Measurements from ENCODE around the gene UBAP2L. TPM values are rescaled to one million over a fixed set of nuclear protein-coding genes. Genes with fewer than 3 reads are reported as not detected.
A peak's percentile ranks its signal among the peaks of the same experiment; 100 is the strongest.

The UBAP2L gene, protein sequence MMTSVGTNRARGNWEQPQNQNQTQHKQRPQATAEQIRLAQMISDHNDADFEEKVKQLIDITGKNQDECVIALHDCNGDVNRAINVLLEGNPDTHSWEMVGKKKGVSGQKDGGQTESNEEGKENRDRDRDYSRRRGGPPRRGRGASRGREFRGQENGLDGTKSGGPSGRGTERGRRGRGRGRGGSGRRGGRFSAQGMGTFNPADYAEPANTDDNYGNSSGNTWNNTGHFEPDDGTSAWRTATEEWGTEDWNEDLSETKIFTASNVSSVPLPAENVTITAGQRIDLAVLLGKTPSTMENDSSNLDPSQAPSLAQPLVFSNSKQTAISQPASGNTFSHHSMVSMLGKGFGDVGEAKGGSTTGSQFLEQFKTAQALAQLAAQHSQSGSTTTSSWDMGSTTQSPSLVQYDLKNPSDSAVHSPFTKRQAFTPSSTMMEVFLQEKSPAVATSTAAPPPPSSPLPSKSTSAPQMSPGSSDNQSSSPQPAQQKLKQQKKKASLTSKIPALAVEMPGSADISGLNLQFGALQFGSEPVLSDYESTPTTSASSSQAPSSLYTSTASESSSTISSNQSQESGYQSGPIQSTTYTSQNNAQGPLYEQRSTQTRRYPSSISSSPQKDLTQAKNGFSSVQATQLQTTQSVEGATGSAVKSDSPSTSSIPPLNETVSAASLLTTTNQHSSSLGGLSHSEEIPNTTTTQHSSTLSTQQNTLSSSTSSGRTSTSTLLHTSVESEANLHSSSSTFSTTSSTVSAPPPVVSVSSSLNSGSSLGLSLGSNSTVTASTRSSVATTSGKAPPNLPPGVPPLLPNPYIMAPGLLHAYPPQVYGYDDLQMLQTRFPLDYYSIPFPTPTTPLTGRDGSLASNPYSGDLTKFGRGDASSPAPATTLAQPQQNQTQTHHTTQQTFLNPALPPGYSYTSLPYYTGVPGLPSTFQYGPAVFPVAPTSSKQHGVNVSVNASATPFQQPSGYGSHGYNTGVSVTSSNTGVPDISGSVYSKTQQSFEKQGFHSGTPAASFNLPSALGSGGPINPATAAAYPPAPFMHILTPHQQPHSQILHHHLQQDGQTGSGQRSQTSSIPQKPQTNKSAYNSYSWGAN
- 35.5 TPM for total RNA-seq

DNA sequence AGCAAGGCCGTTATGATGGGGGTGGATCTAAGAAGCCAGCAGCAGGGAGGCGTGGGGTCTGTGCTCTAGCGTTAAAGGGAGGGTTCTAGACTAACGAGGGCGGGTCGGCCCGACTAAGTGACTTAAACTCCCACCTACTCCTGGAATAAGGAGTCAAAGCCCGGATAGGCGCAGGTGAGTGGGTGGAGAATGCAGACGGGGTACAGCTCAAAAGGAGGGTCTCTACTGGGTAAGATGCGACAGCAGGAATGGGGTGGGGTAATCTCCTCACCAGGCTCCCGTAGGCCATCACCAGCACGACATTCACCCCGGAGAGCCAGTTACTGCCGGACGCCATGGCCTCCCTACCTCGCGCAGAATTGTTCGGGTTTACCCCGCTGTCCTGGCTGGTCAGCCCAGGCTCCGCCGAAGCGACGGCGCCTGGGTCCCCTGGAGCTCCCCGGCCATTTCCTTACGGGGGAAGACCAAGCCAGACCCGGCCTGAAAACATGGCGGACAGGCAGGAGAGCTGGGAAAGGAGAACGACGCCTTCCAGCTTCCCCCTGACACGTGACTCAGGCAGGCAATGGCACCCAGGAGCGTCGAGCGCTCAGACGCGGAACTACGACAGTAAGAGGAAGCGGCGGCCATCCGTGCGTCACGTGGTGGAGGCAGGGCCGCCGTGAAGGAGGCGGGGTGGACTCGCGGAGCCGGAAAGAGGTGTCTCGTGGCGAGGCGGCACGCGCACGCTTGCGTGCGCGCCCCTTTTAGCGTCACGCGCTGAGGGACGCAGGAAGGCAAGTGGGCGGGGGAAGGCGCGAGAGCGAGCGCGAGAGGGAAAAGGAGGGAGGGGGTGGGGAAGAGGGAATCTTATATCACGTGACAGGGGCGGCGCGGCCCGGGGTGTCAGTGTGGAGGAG lies at the start of gene UBAP2L:
Gene UBAP2L, plus strand, starts transcription at position 885 of the 899 bp plus-strand sequence. CDS start 4,169 bp downstream, outside the sequence.
- FAIRE-seq (peak; percentile 34), DNase-seq (ENCODE audit: low spot score in 2 of 2) (peak; percentile 91 to 94)

DNA sequence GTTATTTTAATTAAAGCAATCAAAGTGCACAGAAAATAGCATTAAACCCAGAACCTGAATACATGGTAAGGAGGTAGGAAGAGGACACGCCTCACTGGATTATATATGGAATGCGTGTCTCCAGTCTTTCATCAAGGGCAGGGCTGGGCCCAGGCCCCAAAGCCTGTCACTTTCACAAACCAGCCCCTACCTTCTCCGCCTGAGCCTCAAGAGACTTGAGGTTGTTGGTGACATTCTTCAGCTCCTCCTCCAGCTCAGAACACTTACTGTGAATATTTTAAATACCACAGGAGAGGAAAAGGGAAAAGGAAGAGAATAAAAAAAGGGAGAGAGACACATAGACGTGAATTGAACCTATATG lies 49.6 kb upstream of the UBAP2L start:
- FAIRE-seq, result no peak

DNA sequence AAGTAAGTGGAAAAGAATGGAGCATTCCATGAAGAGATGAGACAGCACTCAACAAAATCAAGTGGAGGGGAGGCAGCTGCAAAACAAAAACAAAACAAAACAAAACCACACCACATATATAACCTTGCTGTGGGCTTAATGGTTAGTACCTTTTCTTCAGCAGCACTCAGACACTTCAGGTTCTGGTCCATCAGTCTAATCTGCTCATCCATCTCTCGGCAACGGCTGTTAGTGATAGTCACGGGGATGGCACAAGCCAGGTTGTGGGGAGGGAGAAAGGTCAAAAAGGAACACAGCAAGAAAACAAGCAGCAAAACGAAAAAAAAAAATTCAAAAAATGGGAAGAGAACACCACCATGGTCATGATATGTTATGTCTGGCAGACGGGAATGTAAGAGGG lies 48.9 kb upstream of the UBAP2L start:
- FAIRE-seq (no peak), DNase-seq (ENCODE audit: low spot score in 2 of 2) (no peak)

More for the DNA sequence above, 49.6 kb upstream of the UBAP2L start:
- DNase-seq (ENCODE audit: low spot score in 2 of 2), result no peak

DNA sequence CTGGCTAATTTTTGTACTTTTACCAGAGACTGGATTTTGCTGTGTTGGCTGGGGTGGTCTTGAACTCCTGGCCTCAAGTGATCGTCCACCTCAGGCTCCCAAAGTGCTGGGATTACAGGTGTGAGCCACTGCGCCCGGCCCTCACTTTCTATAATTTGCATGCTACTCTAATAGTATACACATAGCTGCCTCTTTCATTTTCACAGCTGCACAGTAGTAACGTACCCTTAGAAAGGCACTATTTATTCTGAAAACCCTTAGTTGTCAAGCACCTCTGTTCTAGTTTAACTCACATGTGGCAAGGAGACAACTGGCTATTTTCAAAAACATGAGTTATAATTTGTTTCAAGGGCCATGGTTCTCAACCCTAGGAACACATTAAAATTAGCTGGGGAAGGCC lies 46.1 kb upstream of the UBAP2L start:
- FAIRE-seq (no peak), DNase-seq (ENCODE audit: low spot score in 2 of 2) (no peak)

DNA sequence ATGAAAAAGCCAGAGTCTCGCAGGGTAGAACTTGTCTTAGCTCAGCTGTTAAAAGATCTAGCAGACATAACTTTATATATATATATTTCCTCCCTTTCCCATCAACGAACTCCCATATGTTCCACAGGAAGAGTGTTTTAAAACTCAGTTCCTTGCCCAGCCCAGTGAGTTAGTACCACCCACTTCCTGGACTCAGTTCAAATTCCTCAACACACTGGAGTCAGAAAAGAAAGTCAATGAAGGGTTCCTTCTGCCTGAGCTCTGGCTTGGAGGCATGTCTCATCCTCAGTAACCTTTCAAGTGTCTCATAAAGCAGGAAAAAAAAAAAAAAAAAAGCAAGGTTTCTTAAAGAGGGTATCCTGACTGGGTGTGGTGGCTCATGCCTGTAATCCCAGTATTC lies 44.4 kb upstream of the UBAP2L start:
- FAIRE-seq (no peak), DNase-seq (ENCODE audit: low spot score in 2 of 2) (no peak)

DNA sequence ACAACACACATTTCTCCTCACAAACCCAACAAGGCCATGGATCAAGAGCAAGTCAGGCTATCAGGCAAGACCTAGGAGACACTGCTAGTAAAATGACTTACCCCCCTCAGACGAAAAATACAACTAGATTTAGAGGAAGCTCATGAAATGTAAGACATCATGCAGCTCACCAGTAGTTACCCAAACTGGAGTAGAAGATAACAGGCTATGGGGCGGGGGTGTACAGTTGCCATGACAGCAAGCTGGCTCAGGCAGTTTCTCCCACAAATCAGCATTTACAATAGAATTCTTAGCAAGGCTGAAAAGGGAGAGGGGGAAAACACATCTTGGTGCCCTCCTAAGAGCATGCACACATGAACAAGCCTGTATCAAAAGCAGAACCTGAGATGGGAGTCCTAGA lies 42.7 kb upstream of the UBAP2L start:
- no peak for FAIRE-seq
- DNase-seq (ENCODE audit: low spot score in 2 of 2), result no peak

DNA sequence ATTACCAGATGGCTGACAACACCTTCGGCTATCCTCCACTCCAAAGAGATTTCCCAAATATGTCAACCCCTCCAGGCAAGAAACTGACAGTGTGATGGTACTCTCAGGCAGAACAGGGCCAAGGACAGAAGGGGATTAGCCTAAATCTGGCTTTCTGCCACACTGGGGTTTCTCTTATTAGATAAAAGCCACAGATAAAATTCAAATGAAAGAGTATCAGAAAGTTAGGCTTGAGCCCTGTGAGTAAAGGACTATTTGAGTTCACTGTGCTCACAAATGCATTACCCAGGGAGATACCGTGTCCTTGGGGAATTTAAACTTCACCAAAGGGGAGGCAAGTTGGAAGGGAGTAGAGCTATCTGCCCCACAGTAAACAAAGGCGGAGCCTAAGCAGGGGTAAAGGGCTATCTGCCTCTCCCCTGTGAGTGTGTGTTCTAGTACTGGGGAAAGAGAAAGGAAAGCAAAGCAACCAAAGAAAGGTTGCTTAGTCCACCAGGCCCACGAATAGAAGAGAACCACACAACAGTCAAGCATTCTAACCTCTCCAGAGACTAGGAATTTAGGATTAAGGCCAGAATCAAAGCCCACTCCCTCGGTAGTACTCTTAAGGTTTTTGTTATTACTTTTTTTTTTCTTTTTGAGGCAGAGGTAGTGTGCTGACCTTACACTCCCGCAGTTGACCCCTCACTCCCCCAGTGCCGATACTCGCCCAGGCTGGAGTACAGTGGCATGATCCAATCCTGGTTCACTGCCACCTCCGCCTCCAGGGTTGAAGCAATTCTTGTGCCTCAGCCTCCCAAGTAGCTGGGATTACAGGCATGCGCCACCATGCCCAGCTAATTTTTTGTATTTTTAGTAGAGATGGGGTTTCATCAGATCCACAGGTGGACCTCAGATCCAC lies 41.6 kb upstream of the UBAP2L start:
- no peak for FAIRE-seq
- no peak for DNase-seq (ENCODE audit: low spot score in 2 of 2)

DNA sequence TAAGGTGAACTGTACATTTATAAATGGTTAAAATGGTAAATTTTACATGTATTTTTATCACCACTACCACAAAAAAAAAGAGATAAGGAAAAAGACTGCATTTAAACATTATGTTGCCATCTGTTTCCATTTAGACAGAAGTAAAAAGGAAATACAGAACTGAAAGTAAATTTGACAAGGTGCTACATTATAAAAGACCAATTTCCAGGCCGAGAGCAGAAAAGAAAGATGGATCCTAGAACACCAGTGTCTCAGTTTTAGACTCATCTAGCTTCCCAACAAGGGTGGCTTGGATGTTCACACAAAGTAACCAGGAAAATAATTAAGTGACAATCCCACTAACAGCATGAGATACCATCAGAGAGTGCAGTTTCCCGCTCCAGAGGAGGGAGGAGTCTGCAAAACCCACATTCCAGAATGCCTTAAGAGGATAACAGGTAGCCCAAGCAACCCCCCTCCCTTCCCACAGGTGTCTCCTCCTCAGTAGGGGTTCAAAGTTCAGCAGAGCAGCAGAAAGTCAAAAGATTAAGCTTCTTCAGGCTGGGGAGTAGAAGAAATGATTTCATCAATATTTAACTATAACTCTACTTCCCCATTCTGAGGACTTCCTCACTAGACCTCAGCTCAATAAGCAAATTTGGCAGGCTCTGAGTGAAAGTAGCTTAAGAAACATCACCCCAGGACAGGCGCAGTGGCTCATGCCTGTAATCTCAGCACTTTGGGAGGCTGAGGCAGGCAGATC lies 40.6 kb upstream of the UBAP2L start:
- DNase-seq (ENCODE audit: low spot score in 2 of 2), result no peak

DNA sequence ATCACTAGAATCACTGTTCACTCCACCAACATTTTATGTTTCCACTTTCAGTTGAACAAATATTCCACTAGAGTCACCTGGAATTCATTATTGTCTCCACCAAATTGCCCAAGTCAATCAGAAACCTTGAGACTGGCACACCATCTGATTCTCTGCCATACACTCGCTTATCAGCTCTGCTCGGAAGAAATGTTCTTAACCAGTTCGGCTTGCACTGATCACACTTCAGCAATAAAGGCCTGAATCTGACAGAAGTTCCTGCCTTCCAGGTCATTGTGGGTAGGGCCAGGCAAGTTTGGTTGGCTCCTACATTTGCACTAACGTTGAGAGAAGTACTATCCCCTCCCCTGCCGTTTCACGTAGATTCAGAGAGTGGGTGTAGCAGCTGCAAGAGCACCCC lies 38.8 kb upstream of the UBAP2L start:
- no peak for FAIRE-seq
- DNase-seq (ENCODE audit: low spot score in 2 of 2), result no peak

More for the DNA sequence above, 40.6 kb upstream of the UBAP2L start:
- FAIRE-seq, result no peak

DNA sequence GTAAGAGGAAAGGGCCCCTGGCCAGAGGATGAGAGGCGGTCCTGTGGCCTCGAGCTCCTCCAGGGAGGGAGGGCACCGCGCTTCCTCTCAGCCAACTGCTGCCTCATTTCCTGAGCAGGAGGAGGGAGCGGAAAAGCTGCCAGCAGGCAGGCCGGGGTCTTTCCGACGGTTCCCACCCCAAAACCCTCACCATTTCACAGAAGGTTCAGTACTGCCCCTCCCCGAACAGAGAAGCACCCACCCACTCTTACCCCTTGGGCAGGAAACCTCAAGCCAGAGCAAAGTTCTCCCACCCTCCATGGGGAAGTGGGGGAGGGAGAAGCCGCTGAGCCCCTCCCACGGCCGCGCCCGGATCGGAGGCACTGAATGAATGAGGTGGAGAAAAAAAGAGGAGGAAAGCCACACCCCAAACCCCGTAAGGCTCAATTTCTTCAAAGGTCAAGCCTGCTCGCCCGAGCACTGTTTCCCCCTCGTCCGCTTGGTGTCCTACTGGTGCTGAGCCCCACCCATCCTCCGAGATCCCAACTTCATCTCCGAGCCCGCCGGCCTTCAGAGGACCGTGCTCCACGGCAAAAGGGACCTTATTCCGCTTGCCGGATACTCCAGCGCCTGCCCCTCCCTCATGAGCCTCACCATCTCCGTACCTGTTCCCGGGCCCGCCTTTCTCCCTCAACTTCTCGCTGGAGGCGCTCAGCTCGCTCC lies 38.3 kb upstream of the UBAP2L start:
- FAIRE-seq (no peak), DNase-seq (ENCODE audit: low spot score in 2 of 2) (peak in 1 of 2 donors; percentile 54)

DNA sequence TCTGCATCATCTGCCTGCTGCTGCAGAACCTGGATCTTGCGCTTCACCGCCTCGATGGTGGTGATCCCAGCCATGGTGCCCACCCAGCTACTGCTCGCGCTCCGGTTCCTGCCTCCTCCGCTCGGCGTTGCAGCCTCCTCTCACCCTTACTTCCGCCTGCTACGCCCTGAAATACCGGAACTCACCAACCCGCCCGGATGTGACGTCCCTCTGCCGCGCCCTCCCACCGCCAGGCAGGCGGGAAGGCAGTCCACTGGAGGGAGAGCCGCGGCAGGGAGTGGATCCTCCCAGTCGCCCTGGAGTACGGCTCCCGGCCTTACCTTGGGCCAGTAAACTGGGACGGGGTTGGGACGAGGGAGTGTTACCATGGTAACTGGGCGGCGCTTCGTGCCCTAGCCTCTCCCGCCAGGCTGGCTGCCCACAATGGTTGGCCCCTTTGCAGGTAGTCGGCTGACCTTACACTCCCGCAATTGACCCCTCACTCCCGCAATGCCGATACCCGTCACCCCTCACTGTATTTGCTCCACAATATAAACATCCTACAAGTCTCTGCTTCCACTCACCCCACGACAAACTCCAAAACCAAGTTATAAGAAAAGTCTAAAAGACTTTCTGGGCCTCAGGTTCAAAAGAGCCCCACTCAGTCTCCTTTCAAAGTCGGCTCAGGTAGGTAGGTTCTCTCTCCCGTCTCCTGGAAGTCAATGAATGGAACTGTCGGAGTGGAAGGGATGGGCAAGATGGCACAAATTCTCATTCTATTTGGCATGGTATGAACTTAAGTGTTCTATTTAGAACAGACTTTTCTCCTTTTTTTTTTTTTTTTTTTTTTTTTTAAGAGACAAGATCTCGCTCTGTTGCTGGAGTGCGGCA lies 37.5 kb upstream of the UBAP2L start:
- FAIRE-seq, result no peak
- peak; percentile 78 to 96 for DNase-seq (ENCODE audit: low spot score in 2 of 2)

DNA sequence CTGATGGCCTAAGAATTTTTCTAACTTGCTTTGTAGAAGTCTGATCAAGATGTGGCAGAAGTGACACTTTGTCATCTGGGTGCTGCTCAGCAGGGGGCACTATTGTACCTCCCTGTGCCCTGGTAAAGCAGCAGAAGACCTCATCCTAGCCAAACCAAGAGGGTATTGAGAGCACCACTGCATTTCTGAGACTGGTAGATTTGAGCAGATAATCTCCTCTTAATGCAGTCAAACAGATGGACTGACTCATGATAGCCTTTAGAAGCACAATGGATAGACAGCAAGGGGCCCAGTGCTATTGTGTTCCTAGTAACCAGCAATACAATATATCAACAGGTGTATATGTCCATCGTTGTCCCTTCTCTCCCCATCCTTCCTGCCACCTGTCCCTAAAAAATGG lies 34.6 kb upstream of the UBAP2L start:
- FAIRE-seq (no peak), DNase-seq (ENCODE audit: low spot score in 2 of 2) (no peak)

DNA sequence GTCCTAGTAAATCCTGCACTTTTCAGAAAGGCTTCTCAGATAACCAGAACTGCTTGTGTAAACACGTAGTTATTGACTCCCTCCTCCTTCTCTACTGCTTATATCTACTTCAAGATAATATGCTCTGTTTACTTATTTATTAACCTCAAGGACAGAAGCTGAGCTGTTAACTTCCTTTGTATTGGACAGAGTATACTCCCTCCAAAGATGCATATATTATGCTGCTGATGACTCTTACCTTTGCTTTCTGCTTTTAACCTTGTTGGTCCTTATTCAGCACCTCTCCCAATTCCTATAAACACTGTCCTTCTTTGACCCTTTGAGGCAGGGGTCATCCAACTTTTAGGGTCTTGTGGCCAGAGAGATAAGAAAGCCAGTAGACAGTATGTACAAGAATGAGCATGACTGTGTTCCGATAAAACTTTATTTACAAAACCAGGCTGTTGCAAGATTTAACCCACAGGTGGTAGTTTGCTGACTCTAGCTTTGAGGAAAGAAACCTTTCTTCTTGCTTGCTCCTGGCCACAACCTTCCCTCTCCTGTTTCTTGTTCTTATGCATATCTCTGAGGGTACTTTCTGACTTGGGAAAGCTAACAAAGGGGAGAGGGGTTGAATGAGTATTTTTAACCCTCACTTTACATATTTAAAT lies 33.8 kb upstream of the UBAP2L start:
- FAIRE-seq, result no peak

DNA sequence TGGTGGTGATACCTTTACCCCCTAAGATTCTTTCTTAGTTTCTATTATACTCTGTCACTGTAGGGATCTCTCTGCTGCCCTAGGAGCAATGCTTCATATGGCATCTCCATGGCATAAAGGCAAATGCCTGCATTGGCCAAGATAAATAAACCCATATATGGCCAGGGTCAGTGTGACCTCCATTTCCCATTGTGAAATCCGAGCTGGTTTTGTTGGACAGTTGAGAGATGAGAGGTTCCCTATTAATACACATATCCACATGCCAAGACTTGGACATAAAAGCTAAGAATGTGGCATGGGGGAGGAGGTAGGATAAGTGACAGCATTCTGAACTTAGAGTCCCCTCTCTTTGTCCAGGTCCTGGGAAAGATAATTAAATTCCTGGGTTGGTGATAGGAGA lies 30.2 kb upstream of the UBAP2L start:
- DNase-seq (ENCODE audit: low spot score in 2 of 2) (no peak), FAIRE-seq (no peak)

More for the DNA sequence above, 33.8 kb upstream of the UBAP2L start:
- no peak for DNase-seq (ENCODE audit: low spot score in 2 of 2)

DNA sequence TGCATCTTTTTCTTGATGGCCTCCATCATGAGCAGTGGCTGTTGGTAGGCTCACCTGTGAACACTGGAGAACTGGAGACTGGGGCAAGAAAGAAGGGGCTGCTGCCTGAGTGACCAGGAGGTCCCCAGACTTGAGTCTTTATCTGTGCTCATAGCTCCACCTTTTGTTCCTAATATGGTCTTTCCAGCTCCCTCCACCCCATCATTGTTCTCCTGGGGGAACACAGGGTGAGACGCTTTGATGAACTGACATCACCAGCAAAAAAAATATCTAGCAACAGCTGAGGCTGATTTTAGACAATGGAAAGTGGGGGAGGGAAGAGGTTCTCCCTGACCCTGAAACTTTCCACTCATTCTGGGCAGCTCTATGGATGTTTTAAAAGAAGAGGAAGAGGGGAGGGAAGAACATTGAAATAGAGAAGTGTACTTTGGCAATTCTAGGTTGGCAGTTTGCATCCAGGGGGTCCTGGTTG lies 28.7 kb upstream of the UBAP2L start, which contains the start of gene TPM3:
Gene TPM3, minus strand, starts transcription at position 111 of the 472 bp plus-strand sequence. Its CDS starts 82 bp downstream, at position 29.
- DNase-seq (ENCODE audit: low spot score in 2 of 2) (no peak), FAIRE-seq (no peak)

DNA sequence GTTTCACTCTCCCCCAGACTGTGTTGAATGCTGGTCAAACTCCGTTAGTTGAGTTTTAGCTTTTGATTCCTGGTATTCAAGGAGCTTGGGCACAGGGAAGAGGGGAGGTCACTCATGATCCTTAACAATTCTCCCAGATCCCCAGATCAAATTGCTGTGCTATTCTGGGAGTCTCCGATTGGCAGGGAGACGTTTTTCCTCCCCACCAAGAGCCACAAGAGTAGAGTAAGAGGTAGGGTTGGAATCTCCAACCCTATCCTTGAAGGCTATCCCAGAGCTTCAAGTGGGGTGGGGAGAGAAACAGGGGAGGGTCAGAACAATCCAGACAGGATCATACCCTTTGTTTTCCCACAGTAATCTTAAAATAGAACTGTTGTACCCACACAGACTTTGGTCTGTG lies 28.3 kb upstream of the UBAP2L start:
- DNase-seq (ENCODE audit: low spot score in 2 of 2) (no peak), FAIRE-seq (no peak)
